ENCODE measurements around the gene NBPF10. TPM values are rescaled to one million over a fixed set of nuclear protein-coding genes. Genes with fewer than 3 reads are reported as not detected.
A peak's percentile ranks its signal among the peaks of the same experiment; 100 is the strongest.
"Not testable (repeated sequence)": the region's sequence is repeated elsewhere in the genome, so short reads cannot be mapped to it uniquely, and the experiment has no call there.

The NBPF10 gene
- total RNA-seq, result 1 to 10 TPM in 1 of 2 donors, under 1 TPM in 1; 0.33 to 2.6 TPM

- TF ChIP-seq CTCF (IDR thresholded peaks at IDR 0.05), result peak in 1 of 7 experiments; percentile 26
- H3K4me1 ChIP-seq; intact Hi-C loops (cut with DNase I); H3K4me3 ChIP-seq; H3K9me3 ChIP-seq; ATAC-seq; H3K27ac ChIP-seq; H3K27me3 ChIP-seq; H3K36me3 ChIP-seq (replicated peaks in 1 of 2; ENCODE audit: insufficient read depth in 1 of 2, low read depth in 2 of 2): not testable (repeated sequence)
- 0% methylated on average over 1 of the region's 7 CpGs; no CpG with 5 or more reads in 1 of the 2 donors for WGBS, 2 donors
- peak in 1 of 4 donors; percentile 13 for DNase-seq
These were observed at the start of gene NBPF10 for GRCh38 chr1:146144465-146144864. TSS of gene NBPF10 (minus strand) at chr1:146144804. CDS start at chr1:146144769, 35 bp downstream.

GRCh38 chr1:146174531-146174930 lies 29.9 kb upstream of the NBPF10 start:
- no CpG with 5 or more reads among the region's 5 CpGs for WGBS, 2 donors
- H3K27ac ChIP-seq, result peak overlapping the region in 1 of 4 donors; percentile 41
- H3K4me3 ChIP-seq, result not testable (repeated sequence)

DNA sequence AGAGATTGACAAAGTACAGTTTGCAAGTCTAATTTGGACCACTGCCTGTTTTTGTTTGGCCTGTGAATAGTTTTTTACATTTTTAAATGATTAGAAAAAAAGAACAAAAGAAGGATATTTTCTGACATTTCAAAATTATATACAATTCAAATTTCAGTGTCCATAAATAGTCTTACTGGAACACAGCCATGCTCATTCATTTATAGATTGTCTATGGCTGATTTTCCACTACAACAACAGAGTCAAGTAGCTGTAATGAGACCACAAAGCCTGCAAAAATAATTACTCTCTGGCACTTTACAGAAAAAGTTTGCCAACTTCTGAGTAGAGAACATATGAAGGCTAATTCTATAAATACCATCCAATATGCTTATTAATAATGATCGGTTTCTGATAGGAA lies 23.1 kb upstream of the NBPF10 start:
- DNase-seq; ATAC-seq; H3K9me3 ChIP-seq; H3K4me1 ChIP-seq; H3K36me3 ChIP-seq (replicated peaks in 1 of 2; ENCODE audit: insufficient read depth in 1 of 2, low read depth in 2 of 2); H3K4me3 ChIP-seq; intact Hi-C loops (cut with DNase I); H3K27ac ChIP-seq; H3K27me3 ChIP-seq: not testable (repeated sequence)
- no CpG with 5 or more reads among the region's 1 CpG for WGBS, 2 donors

More at GRCh38 chr1:146174531-146174930, 29.9 kb upstream of the NBPF10 start:
- DNase-seq, result peak in 2 of 4 donors; percentile 7 to 10
- intact Hi-C loops (cut with DNase I); ATAC-seq; H3K4me1 ChIP-seq; H3K36me3 ChIP-seq (replicated peaks in 1 of 2; ENCODE audit: insufficient read depth in 1 of 2, low read depth in 2 of 2); H3K9me3 ChIP-seq; H3K27me3 ChIP-seq: not testable (repeated sequence)

DNA sequence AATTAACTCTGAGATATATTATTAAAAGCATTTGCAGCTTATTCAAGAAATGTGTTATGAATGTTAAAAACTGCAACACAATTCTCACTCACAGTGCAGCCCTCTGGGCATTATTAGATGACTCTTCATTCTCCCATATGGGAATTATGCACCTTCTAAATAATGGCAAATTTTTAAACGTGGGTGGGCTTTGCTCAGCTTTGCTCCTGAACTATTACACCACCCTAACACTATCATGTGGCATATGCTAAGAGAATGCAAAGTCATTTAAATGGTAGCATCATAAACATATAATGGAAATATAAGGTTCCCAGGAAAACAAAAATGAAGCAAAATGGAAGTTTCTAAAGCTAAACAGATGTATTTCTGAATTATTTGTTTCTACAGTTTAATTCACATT lies 22.7 kb upstream of the NBPF10 start:
- H3K27ac ChIP-seq; H3K27me3 ChIP-seq; DNase-seq; ATAC-seq; H3K4me1 ChIP-seq; H3K36me3 ChIP-seq (replicated peaks in 1 of 2; ENCODE audit: insufficient read depth in 1 of 2, low read depth in 2 of 2); intact Hi-C loops (cut with DNase I); H3K4me3 ChIP-seq; H3K9me3 ChIP-seq: not testable (repeated sequence)
- WGBS, 2 donors, result no CpG with 5 or more reads among the region's 1 CpG

Other genes with a start within 250 kb of the NBPF10 start
- gene ITGA10, start 234.8 kb downstream of the NBPF10 start, total RNA-seq, result 1 to 10 TPM; 4.0 to 5.7 TPM
- gene PEX11B, start 226.1 kb downstream of the NBPF10 start, total RNA-seq, result 10 to 100 TPM; 10.5 to 11.4 TPM
- 10 to 100 TPM; 47.2 to 70.2 TPM for gene RBM8A, start 217.3 kb downstream of the NBPF10 start, total RNA-seq
- gene LIX1L, start 186.8 kb downstream of the NBPF10 start, total RNA-seq, result 10 to 100 TPM in 1 of 2 donors, 1 to 10 TPM in 1; 8.3 to 16.5 TPM
- gene ANKRD34A, start 180.2 kb downstream of the NBPF10 start, total RNA-seq, result under 1 TPM in 1 of 2 donors, not detected in 1; 0.66 TPM
- gene POLR3GL, start 180.1 kb downstream of the NBPF10 start, total RNA-seq, result 1 to 10 TPM; 7.8 to 8.6 TPM
- 100 to 1,000 TPM; 414 to 820 TPM for gene TXNIP, start 148.2 kb downstream of the NBPF10 start, total RNA-seq
- gene HJV, start 123.1 kb downstream of the NBPF10 start, total RNA-seq, result not detected
- gene NOTCH2NLA, start 84.2 kb upstream of the NBPF10 start, total RNA-seq, result 10 to 100 TPM; 50.8 to 55.5 TPM

All from body of pancreas (tissue), 4 donors.